Activated CD4-positive, alpha-beta T cell treated with anti-CD3 and anti-CD28 coated beads for 1 hour (primary cell): ENCODE data around the gene GNPDA1.

Experiments used
- DNase-seq: peaks from one replicate; pipeline ENCODE4 v3.0.0-alpha.2; 2020

Gene GNPDA1

GRCh38 chr5:141951332-141951781 lies 61.5 kb downstream of the GNPDA1 start:
- DNase-seq, result no peak
